OCI-LY3 (cell line): ENCODE measurements around the gene PLCB1.
A peak's percentile ranks its signal among the peaks of the same experiment; 100 is the strongest.
"Not testable (repeated sequence)": the region's sequence is repeated elsewhere in the genome, so short reads cannot be mapped to it uniquely, and the experiment has no call there.

ENCODE experiments used
- H2AFZ ChIP-seq: fragments of 200-600, 300-600 bp; shearing (Covaris generic); 2 replicates; pipeline ENCODE4 v1.6.0; 2014; ENCODE audit warnings: antibody characterized with exemption, low read depth, low read length
- H3K27ac ChIP-seq: fragments of 200-600, 300-600 bp; sonication (generic); 2 replicates; pipeline ENCODE4 v1.5.1; 2014; ENCODE audit warnings: mild to moderate bottlenecking, low read length, moderate library complexity, mixed read lengths
- H3K27me3 ChIP-seq: fragments of 200-600, 300-600 bp; sonication (generic); 2 replicates; pipeline ENCODE4 v1.6.1; 2014; ENCODE audit warnings: low read depth, low read length, mixed read lengths
- H3K36me3 ChIP-seq: fragments of 200-600, 300-600 bp; sonication (generic); replicated peaks from 2 replicates; pipeline ENCODE3; 2014; ENCODE audit warnings: low read depth, low read length, mixed read lengths
- H3K4me1 ChIP-seq: fragments of 300-600, 200-600 bp; sonication (generic); 2 replicates; pipeline ENCODE4 v1.6.1; 2014; ENCODE audit warnings: low read length, mixed read lengths
- H3K4me2 ChIP-seq: fragments of 200-600, 300-600 bp; sonication (generic); 2 replicates; pipeline ENCODE4 v1.6.1; 2014; ENCODE audit warnings: low read length, mixed read lengths
- H3K4me3 ChIP-seq: fragments of 300-600, 200-600 bp; sonication (generic); 2 replicates; pipeline ENCODE4 v1.5.1; 2014; ENCODE audit warnings: antibody characterized with exemption, mild to moderate bottlenecking, low read length, moderate library complexity
- H3K79me2 ChIP-seq: fragments of 300-600, 200-600 bp; shearing (Covaris generic); 2 replicates; pipeline ENCODE4 v1.6.1; 2014; ENCODE audit warnings: mild to moderate bottlenecking, low read length, mixed read lengths
- H3K9ac ChIP-seq: fragments of 300-600, 200-600 bp; shearing (Covaris generic); 2 replicates; pipeline ENCODE4 v1.6.0; 2014; ENCODE audit warnings: mild to moderate bottlenecking, low read length, moderate library complexity
- H3K9me3 ChIP-seq: fragments of 200-600, 300-600 bp; shearing (Covaris generic); 2 replicates; pipeline ENCODE4 v1.6.1; 2014; ENCODE audit warnings: low read length, mixed read lengths; ENCODE audit not compliant: insufficient read depth
- H4K20me1 ChIP-seq: fragments of 200-600, 300-600 bp; sonication (generic); 2 replicates; pipeline ENCODE4 v1.6.1; 2016; ENCODE audit warnings: low read length, mixed read lengths; ENCODE audit not compliant: insufficient read depth
- EZH2phosphoT487 ChIP-seq: fragments of 200-600 bp; shearing (Covaris generic); IDR thresholded peaks from 2 replicates; pipeline ENCODE4 v1.6.1; 2018; ENCODE audit warnings: antibody characterized with exemption, mixed run types, low read depth
- TF ChIP-seq, protein P1 (sequence below): fragments of 200-600, 300-600 bp; sonication (generic); IDR thresholded peaks from 2 replicates; pipeline ENCODE4 v1.5.1; 2014; ENCODE audit warnings: antibody characterized with exemption, low read length, low read depth

PLCB1 gene

DNA sequence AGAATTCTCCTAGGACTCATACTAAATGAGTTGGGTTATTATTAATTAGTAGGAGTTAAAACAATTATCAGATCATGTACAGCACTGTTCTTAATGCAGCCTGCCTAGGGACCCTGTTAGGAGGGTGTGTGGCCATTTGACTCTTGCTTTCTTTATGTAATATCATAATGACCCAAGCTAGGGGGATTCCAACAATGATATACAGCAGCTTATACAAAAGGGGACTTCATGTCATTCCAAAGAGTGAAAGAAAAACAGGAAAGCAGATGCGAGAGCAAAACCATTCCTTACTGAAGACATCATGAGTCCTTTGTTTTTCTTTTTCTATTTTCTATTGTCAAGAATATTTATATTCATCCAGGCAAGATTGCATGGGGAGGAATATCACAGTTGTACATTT is 455.2 kb downstream of the PLCB1 start:
- Histone ChIP-seq H3K4me1 (peaks cover 64% of the 10 kb centered on the region), H3K4me2 (peak overlapping the region; percentile 68), H3K79me2 (no peaks in the 10 kb centered on the region), H3K27ac (peak overlapping the region; percentile 84), H3K9ac (peak overlapping the region; percentile 50; the same call in 1 of the 2 replicates), H2AFZ (peak overlapping the region; percentile 62), H4K20me1 (no peaks in the 10 kb centered on the region), H3K36me3 (no peaks in the 10 kb centered on the region), H3K9me3 (no peaks in the 10 kb centered on the region), H3K27me3 (no peaks in the 10 kb centered on the region), H3K4me3 (peak overlapping the region; percentile 41)
- no peak for TF ChIP-seq EZH2phosphoT487
- TF ChIP-seq, protein P1, sequence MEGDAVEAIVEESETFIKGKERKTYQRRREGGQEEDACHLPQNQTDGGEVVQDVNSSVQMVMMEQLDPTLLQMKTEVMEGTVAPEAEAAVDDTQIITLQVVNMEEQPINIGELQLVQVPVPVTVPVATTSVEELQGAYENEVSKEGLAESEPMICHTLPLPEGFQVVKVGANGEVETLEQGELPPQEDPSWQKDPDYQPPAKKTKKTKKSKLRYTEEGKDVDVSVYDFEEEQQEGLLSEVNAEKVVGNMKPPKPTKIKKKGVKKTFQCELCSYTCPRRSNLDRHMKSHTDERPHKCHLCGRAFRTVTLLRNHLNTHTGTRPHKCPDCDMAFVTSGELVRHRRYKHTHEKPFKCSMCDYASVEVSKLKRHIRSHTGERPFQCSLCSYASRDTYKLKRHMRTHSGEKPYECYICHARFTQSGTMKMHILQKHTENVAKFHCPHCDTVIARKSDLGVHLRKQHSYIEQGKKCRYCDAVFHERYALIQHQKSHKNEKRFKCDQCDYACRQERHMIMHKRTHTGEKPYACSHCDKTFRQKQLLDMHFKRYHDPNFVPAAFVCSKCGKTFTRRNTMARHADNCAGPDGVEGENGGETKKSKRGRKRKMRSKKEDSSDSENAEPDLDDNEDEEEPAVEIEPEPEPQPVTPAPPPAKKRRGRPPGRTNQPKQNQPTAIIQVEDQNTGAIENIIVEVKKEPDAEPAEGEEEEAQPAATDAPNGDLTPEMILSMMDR, result no peak

DNA sequence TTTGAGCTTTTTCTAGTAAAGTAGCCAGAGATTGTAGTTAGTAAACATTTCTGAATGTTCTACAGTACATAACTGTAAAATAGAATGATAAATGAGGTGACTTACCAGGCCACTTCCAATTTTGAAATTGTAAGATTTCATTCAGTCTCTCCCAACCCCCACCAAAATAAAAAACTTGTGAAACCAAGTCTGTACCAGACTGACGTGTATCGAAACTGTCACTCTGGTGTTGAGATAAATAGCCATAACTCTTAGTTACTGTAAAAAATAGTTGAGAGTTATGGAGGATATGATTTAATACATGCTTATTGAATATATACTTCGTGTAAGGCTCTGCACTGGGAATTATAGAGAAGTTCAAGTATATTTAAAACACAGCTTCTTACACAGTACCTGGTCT is 455.7 kb downstream of the PLCB1 start:
- H2AFZ ChIP-seq, result peak overlapping the region; percentile 62
- no peaks in the 10 kb centered on the region for H3K27me3 ChIP-seq
- H3K4me3 ChIP-seq, result peak overlapping the region; percentile 41
- no peaks in the 10 kb centered on the region for H3K79me2 ChIP-seq
- H3K9ac ChIP-seq, result peak overlapping the region; percentile 50
- H3K36me3 ChIP-seq, result no peaks in the 10 kb centered on the region
- peak overlapping the region; percentile 84 for H3K27ac ChIP-seq
- TF ChIP-seq, protein P1, result no peak
- no peak for TF ChIP-seq EZH2phosphoT487
- H4K20me1 ChIP-seq, result no peaks in the 10 kb centered on the region
- peaks cover 62% of the 10 kb centered on the region for H3K4me1 ChIP-seq
- no peaks in the 10 kb centered on the region for H3K9me3 ChIP-seq
- peak overlapping the region; percentile 68 for H3K4me2 ChIP-seq

DNA sequence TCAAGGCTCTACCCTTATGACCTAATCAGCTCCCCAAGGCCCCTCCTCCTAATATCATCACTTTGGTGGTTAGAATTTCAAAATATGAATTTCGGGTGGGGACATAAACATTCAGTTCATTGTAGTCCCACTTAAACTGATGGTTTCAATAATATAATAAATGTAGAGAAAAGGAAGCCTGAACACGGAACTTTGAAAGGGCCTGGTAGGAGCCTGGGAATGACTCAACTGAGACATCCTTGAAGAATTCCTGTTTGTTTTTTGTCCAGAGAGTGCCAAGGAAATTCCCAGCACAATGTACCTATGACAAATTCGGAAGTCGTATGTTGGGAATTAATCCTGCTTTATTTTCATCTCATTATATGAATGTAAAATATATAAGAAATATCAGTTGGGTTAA is 457.9 kb downstream of the PLCB1 start:
- TF ChIP-seq EZH2phosphoT487, result no peak
- TF ChIP-seq, protein P1, result no peak
- no peaks in the 10 kb centered on the region for H3K79me2 ChIP-seq
- H3K27ac ChIP-seq, result no peak overlapping the region
- H3K9ac ChIP-seq, result no peak overlapping the region
- no peaks in the 10 kb centered on the region for H3K36me3 ChIP-seq
- no peak overlapping the region for H2AFZ ChIP-seq
- no peaks in the 10 kb centered on the region for H3K9me3 ChIP-seq
- H4K20me1 ChIP-seq, result no peaks in the 10 kb centered on the region
- H3K4me1 ChIP-seq, result peaks cover 43% of the 10 kb centered on the region
- no peaks in the 10 kb centered on the region for H3K27me3 ChIP-seq
- no peak overlapping the region for H3K4me2 ChIP-seq
- H3K4me3 ChIP-seq, result no peak overlapping the region

DNA sequence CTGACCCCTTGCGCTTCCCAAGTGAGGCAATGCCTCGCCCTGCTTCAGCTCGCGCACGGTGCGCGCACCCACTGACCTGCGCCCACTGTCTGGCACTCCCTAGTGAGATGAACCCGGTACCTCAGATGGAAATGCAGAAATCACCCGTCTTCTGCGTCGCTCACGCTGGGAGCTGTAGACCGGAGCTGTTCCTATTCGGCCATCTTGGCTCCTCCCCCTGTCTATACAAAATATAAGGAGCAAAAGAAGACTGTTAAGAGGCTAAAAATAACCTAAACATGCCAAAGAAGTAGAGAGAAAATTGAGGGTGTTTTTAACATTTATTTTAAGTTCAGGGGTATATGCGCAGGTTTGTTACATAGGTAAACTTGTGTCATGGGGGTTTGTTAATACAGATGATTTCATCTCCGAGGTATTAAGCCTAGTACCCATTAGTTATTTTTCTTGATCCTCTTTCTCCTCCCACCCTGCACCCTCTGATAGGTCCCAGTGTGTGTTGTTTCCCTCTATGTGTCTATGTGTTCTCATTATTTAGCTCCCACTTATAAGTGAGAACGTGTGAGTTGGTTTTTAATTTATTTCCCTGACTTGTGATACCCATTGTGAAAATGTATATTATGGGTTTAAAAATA is 469.0 kb downstream of the PLCB1 start:
- H3K27ac ChIP-seq, result peak overlapping the region; percentile 88
- not testable (repeated sequence) for H2AFZ ChIP-seq, H3K27me3 ChIP-seq, H3K9me3 ChIP-seq, H3K79me2 ChIP-seq, H4K20me1 ChIP-seq, H3K36me3 ChIP-seq
- H3K4me2 ChIP-seq, result peak overlapping the region; percentile 74
- H3K4me3 ChIP-seq, result peak overlapping the region; percentile 32; the same call in 1 of the 2 replicates
- peak overlapping the region; percentile 48; the same call in 1 of the 2 replicates for H3K9ac ChIP-seq
- peaks cover 31% of the 10 kb centered on the region for H3K4me1 ChIP-seq
